K562 (cell line): ENCODE measurements around the gene SLC37A2. TPM values are rescaled to one million over a fixed set of nuclear protein-coding genes. Genes with fewer than 3 reads are reported as not detected.

Source experiments
- ATAC-seq: fragments of 200-7000 bp; cut with Tn5 transposase; 3 replicates; pipeline ENCODE4 v1.9.1; 2020; ENCODE audit warnings: moderate library complexity
- BruUV-seq: library from RNA; stranded (reverse); fragments of 400-500 nt; replicated peaks from 2 replicates; lab custom pipeline; 2021; lab: Mats Ljungman, UMichigan
- CTCF ChIA-PET: fragments of 300-600 bp; formaldehyde crosslinking; extraction: SDS; loops from one replicate; lab custom pipeline; 2021; ENCODE audit warnings: low intra/inter-chr PET ratio; lab: Yijun Ruan, JAX
- POLR2A ChIA-PET: fragments of 300-600, 350-650 bp; sonication (Branson Sonifier 250); formaldehyde crosslinking; extraction: SDS; loops from one replicate; lab custom pipeline; 2021; ENCODE audit warnings: antibody characterized with exemption, inconsistent platforms; lab: Yijun Ruan, JAX
- DNase-seq, 4 experiments: peaks; one replicate each; pipeline versions ENCODE4 v3.0.0 to v3.0.0-alpha.2; 2011 to 2018; ENCODE audit warnings: low spot score in 3 of 4, mixed read lengths in 3 of 4; ENCODE audit errors: extremely low read depth in 1 of 4
- FAIRE-seq: peaks from 2 replicates; lab custom pipeline; 2011; peaks lifted over from hg19 to GRCh38; lab: Jason Lieb, UNC
- H2AFZ ChIP-seq: 2 replicates; pipeline ENCODE4 v1.6.0; 2011; ENCODE audit warnings: low read depth, low read length, control low read depth, inconsistent platforms
- H3K27ac ChIP-seq: fragments of 200-600 bp; 3 replicates; pipeline ENCODE4 v1.8.0; 2011; ENCODE audit warnings: low read depth, mild to moderate bottlenecking, control low read depth, inconsistent platforms, low read length, moderate library complexity, mixed read lengths; ENCODE audit errors: extremely low read depth
- H3K27me3 ChIP-seq, 2 experiments: fragments of 300-600 bp in 1 of 2; 2 replicates in 1 of 2; 3 replicates in 1 of 2; pipeline versions ENCODE4 v1.6.0 to v1.8.0; 2011; ENCODE audit warnings: inconsistent platforms in 2 of 2, low read length in 2 of 2, mild to moderate bottlenecking in 1 of 2, mixed read lengths in 1 of 2, moderate library complexity in 1 of 2; ENCODE audit not compliant: control insufficient read depth in 2 of 2, insufficient read depth in 2 of 2
- H3K36me3 ChIP-seq: fragments of 300-600 bp; 3 replicates; pipeline ENCODE4 v1.8.0; 2011; ENCODE audit warnings: mild to moderate bottlenecking, low read length, inconsistent platforms; ENCODE audit not compliant: control insufficient read depth, insufficient read depth
- H3K4me1 ChIP-seq, 2 experiments: fragments of 200-600 bp in 1 of 2; replicated peaks in 1 of 2; 2 replicates in 1 of 2; 3 replicates in 1 of 2; pipeline versions ENCODE4 v1.5.1 to v1.8.0; 2011; ENCODE audit warnings: inconsistent platforms in 2 of 2, low read length in 2 of 2, mild to moderate bottlenecking in 1 of 2, mixed read lengths in 1 of 2, moderate library complexity in 1 of 2; ENCODE audit not compliant: control insufficient read depth in 2 of 2, insufficient read depth in 2 of 2
- H3K4me2 ChIP-seq: 2 replicates; pipeline ENCODE4 v1.6.1; 2011; ENCODE audit warnings: low read length, control low read depth, inconsistent platforms, mixed read lengths; ENCODE audit not compliant: insufficient read depth
- H3K4me3 ChIP-seq: fragments of 200-600 bp; sonication (generic), shearing (Covaris generic); 2 replicates; pipeline ENCODE4 v1.5.1; 2016; ENCODE audit warnings: control low read depth, inconsistent platforms
- H3K79me2 ChIP-seq: fragments of 200-600 bp; 3 replicates; pipeline ENCODE4 v1.8.0; 2011; ENCODE audit warnings: low read length, inconsistent platforms; ENCODE audit not compliant: control insufficient read depth, insufficient read depth
- H3K9ac ChIP-seq, 2 experiments: 2 replicates each; pipeline versions ENCODE4 v1.6.0 to v1.6.1; 2011; ENCODE audit warnings: low read depth in 2 of 2, low read length in 2 of 2, control low read depth in 1 of 2, inconsistent platforms in 1 of 2, mild to moderate bottlenecking in 1 of 2, mixed read lengths in 1 of 2; ENCODE audit not compliant: insufficient read depth in 1 of 2
- H3K9me1 ChIP-seq: one replicate; pipeline ENCODE4 v1.6.0; 2011; ENCODE audit warnings: inconsistent platforms, mild to moderate bottlenecking, low read length, moderate library complexity; ENCODE audit not compliant: control insufficient read depth, insufficient read depth
- H3K9me3 ChIP-seq: replicated peaks from 2 replicates; pipeline ENCODE4 v1.5.1; 2011; ENCODE audit warnings: low read depth, low read length, inconsistent platforms; ENCODE audit not compliant: control insufficient read depth, insufficient read depth
- H4K20me1 ChIP-seq: replicated peaks from 2 replicates; pipeline ENCODE4 v1.6.1; 2011; ENCODE audit warnings: low read length, inconsistent platforms, mixed read lengths; ENCODE audit not compliant: control insufficient read depth, insufficient read depth
- CLOCK ChIP-seq: fragments of 250-450 bp; sonication (Bioruptor Pico); IDR thresholded peaks from 2 replicates; pipeline ENCODE4 v1.4.0; 2020; ENCODE audit warnings: mild to moderate bottlenecking, moderate library complexity, borderline replicate concordance
- COPS2 ChIP-seq: fragments of 450-650 bp; conservative IDR thresholded peaks from 2 replicates; pipeline ENCODE4 v1.6.1; 2016; ENCODE audit warnings: mild to moderate bottlenecking, moderate library complexity
- EP300 ChIP-seq: IDR thresholded peaks from 2 replicates; pipeline ENCODE4 v1.6.1; 2012; ENCODE audit warnings: low read length, improper control_type of control experiment
- HMG20B ChIP-seq: fragments of 250-450 bp; sonication (Bioruptor Pico); IDR thresholded peaks from 2 replicates; pipeline ENCODE4 v1.5.0; 2021; ENCODE audit warnings: mild to moderate bottlenecking
- L3MBTL2 ChIP-seq: fragments of 450-650 bp; IDR thresholded peaks from 2 replicates; pipeline ENCODE4 v1.6.1; 2016; ENCODE audit warnings: mild to moderate bottlenecking, moderate library complexity
- MNT ChIP-seq, 2 experiments: fragments of 450-650 bp; conservative IDR thresholded peaks; 2 replicates each; pipeline ENCODE4 v1.6.1; 2017; ENCODE audit warnings: mild to moderate bottlenecking in 2 of 2, moderate library complexity in 2 of 2
- NCOA1 ChIP-seq: fragments of 450-650 bp; IDR thresholded peaks from 2 replicates; pipeline ENCODE4 v1.6.1; 2016; ENCODE audit warnings: low read depth
- NFIX ChIP-seq: fragments of 250-450 bp; sonication (Bioruptor Pico); IDR thresholded peaks from 2 replicates; pipeline ENCODE4 v1.4.0; 2020; ENCODE audit warnings: low read depth, mild to moderate bottlenecking, moderate library complexity
- SREBF2 ChIP-seq: sonication (generic); formaldehyde crosslinking; IDR thresholded peaks from 2 replicates; pipeline ENCODE4 v1.4.0; 2020; ENCODE audit warnings: mild to moderate bottlenecking, missing genetic modification reagents
- SRF ChIP-seq, 2 experiments: fragments of 250-450, 450-650 bp in 1 of 2; sonication (Bioruptor Pico) in 1 of 2; sonication (generic) in 1 of 2; formaldehyde crosslinking; IDR thresholded peaks; 2 replicates each; pipeline versions ENCODE4 v1.5.0 to v1.5.1; 2020 to 2022; ENCODE audit warnings: mild to moderate bottlenecking in 1 of 2, missing genetic modification reagents in 1 of 2
- TFAM ChIP-seq: fragments of 250-450 bp; sonication (Bioruptor Pico); conservative IDR thresholded peaks from 2 replicates; pipeline ENCODE4 v1.5.0; 2021; ENCODE audit warnings: mild to moderate bottlenecking, moderate library complexity
- YBX1 ChIP-seq: fragments of 450-650 bp; IDR thresholded peaks from 2 replicates; pipeline ENCODE4 v1.7.1; 2016; ENCODE audit warnings: mild to moderate bottlenecking
- ZKSCAN1 ChIP-seq: fragments of 150-350 bp; IDR thresholded peaks from 2 replicates; pipeline ENCODE4 v1.6.1; 2016; ENCODE audit warnings: low read depth, low read length
- ZNF165 ChIP-seq: fragments of 250-450 bp; sonication (Bioruptor Pico); IDR thresholded peaks from 2 replicates; pipeline ENCODE4 v1.4.0; 2020; ENCODE audit warnings: borderline replicate concordance
- ZNF232 ChIP-seq: sonication (generic); formaldehyde crosslinking; IDR thresholded peaks from 2 replicates; pipeline ENCODE4 v1.8.0; 2022; ENCODE audit warnings: mild to moderate bottlenecking, missing genetic modification reagents
- ZNF696 ChIP-seq: fragments of 250-450 bp; sonication (Bioruptor Pico); conservative IDR thresholded peaks from 2 replicates; pipeline ENCODE4 v1.4.0; 2020; ENCODE audit warnings: mild to moderate bottlenecking, moderate library complexity
- WGBS: fragments of 100-300 bp; shearing (Covaris generic); methylation state at CpG from one replicate; pipeline ENCODE4 v1.1.6; 2016; ENCODE audit warnings: low coverage, mixed read lengths; ENCODE audit not compliant: insufficient coverage; ENCODE audit errors: missing lambda C conversion rate; 5-methylcytosine and 5-hydroxymethylcytosine counted together
- in situ Hi-C: fragments of 300-500 bp; cut with MboI; formaldehyde crosslinking; loops from 4 replicates; pipeline ENCODE4 v1.15.0; 2018; ENCODE audit warnings: inconsistent platforms, mixed read lengths
- intact Hi-C: fragments of 100-400 bp; cut with micrococcal nuclease; formaldehyde crosslinking; loops from 2 replicates; pipeline ENCODE4 v1.14.2; 2022
- polyA plus RNA-seq, 8 experiments: library from polyadenylated mRNA; depleted of rRNA in 4 of 8; stranded (reverse) in 5 of 8; unstranded in 3 of 8; fragments of >200 nt; fragmentation: Nextera tagmentation in 2 of 8; fragmentation: Illumina TruSeq in 1 of 8; extraction: Ambion mirVana in 2 of 8; extraction: Trizol in 1 of 8; gene quantifications; 2 replicates each; pipeline versions ENCODE4 v1.2.1 to v1.2.3, GENCODE V29; 2011 to 2014; ENCODE audit warnings: inconsistent platforms in 1 of 8, missing spikeins in 1 of 8
- total RNA-seq, 7 experiments: library from RNA; depleted of rRNA in 6 of 7; stranded (reverse); fragments of >200 nt in 6 of 7; fragmentation: Illumina TruSeq in 2 of 7; extraction: Trizol in 2 of 7; gene quantifications; 2 replicates each; pipeline versions ENCODE4 v1.2.1 to v1.2.3, GENCODE V29; 2011 to 2021; ENCODE audit warnings: low replicate concordance in 1 of 7
- TF ChIP-seq, protein P1 (sequence below): sonication (generic); formaldehyde crosslinking; IDR thresholded peaks from 2 replicates; pipeline ENCODE4 v1.8.1; 2023; ENCODE audit warnings: mild to moderate bottlenecking, missing genetic modification reagents

SLC37A2 gene
- total and polyA plus RNA-seq, 9 of the 15 experiments (the other 6 are each of a cell fraction or from before 2014, with no cell fraction given), result 0.01 to 1.2 (median 0.52) TPM

- Histone ChIP-seq H3K27ac (no peak overlapping the region), H3K4me2 (peak overlapping the region; percentile 42), H3K9me3 (no peaks in the 10 kb centered on the region), H3K9ac (no peak overlapping the region), H4K20me1 (no peaks in the 10 kb centered on the region), H3K27me3 (peaks cover 6 to 11% of the 10 kb centered on the region in 2 experiments; a peak in 4 of 5 replicates), H2AFZ (peak overlapping the region; percentile 85), H3K79me2 (no peaks in the 10 kb centered on the region), H3K9me1 (no peaks in the 10 kb centered on the region), H3K4me3 (no peak overlapping the region), H3K4me1 (no peaks in the 10 kb centered on the region), H3K36me3 (no peaks in the 10 kb centered on the region)
- POLR2A ChIA-PET, result interaction anchor here (1.4 kb wide), 1 partner anchor 11 kb away, joined by 4 read pairs; no protein-coding TSS in a partner anchor
- ATAC-seq (no peak), FAIRE-seq (no peak), DNase-seq (no peak)
- WGBS, result 39% methylated on average over 4 of the region's 4 CpGs
- intact Hi-C loops, result no loop called here
- CTCF ChIA-PET, result no interaction called here
- BruUV-seq, result no TSS peak
- in situ Hi-C loops, result no loop called here
- no peak for TF ChIP-seq SREBF2 (CRISPR knock-in tag)
- no peak for TF ChIP-seq HMG20B
- TF ChIP-seq, protein P1, sequence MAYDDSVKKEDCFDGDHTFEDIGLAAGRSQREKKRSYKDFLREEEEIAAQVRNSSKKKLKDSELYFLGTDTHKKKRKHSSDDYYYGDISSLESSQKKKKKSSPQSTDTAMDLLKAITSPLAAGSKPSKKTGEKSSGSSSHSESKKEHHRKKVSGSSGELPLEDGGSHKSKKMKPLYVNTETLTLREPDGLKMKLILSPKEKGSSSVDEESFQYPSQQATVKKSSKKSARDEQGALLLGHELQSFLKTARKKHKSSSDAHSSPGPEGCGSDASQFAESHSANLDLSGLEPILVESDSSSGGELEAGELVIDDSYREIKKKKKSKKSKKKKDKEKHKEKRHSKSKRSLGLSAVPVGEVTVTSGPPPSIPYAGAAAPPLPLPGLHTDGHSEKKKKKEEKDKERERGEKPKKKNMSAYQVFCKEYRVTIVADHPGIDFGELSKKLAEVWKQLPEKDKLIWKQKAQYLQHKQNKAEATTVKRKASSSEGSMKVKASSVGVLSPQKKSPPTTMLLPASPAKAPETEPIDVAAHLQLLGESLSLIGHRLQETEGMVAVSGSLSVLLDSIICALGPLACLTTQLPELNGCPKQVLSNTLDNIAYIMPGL (CRISPR knock-in tag), result no peak
- no peak for TF ChIP-seq NCOA1
- no peak for TF ChIP-seq COPS2
- TF ChIP-seq NFIX (CRISPR knock-in tag), result no peak
- TF ChIP-seq MNT (conservative IDR thresholded peaks at IDR 0.05), result no peak
- TF ChIP-seq L3MBTL2, result no peak
- no peak for TF ChIP-seq EP300
- no peak for TF ChIP-seq CLOCK (CRISPR knock-in tag)
- no peak for TF ChIP-seq SRF (CRISPR knock-in tag; IDR thresholded peaks at IDR 0.05)
- TF ChIP-seq ZNF696, result no peak
- no peak for TF ChIP-seq ZNF165 (CRISPR knock-in tag)
- no peak for TF ChIP-seq ZNF232 (CRISPR knock-in tag)
- no peak for TF ChIP-seq ZKSCAN1
- no peak for TF ChIP-seq TFAM (CRISPR knock-in tag)
- TF ChIP-seq YBX1, result no peak
Observed at GRCh38 chr11:125123194-125123946, 60.3 kb downstream of the SLC37A2 start.
